OCI-LY1 (cell line): ENCODE measurements around the gene OR2Z1.

Source experiments
- CTCF ChIP-seq: fragments of 200-600 bp; sonication (generic), shearing (Covaris generic); IDR thresholded peaks from 2 replicates; pipeline ENCODE4 v1.5.1; 2017; ENCODE audit warnings: mild to moderate bottlenecking, antibody characterized with exemption, low read length, moderate library complexity, mixed read lengths
- EZH2 ChIP-seq: fragments of 200-600 bp; sonication (generic), shearing (Covaris generic); IDR thresholded peaks from 2 replicates; pipeline ENCODE4 v1.8.0; 2017; ENCODE audit warnings: borderline replicate concordance, mixed run types, mild to moderate bottlenecking, antibody characterized with exemption, low read length, moderate library complexity, mixed read lengths

- TF ChIP-seq CTCF (no peak), EZH2 (no peak)
Observed at GRCh38 chr19:8684001-8684902, 37.2 kb upstream of the OR2Z1 start.
